ENCODE results near the gene ENTPD2.

The ENTPD2 gene

DNA sequence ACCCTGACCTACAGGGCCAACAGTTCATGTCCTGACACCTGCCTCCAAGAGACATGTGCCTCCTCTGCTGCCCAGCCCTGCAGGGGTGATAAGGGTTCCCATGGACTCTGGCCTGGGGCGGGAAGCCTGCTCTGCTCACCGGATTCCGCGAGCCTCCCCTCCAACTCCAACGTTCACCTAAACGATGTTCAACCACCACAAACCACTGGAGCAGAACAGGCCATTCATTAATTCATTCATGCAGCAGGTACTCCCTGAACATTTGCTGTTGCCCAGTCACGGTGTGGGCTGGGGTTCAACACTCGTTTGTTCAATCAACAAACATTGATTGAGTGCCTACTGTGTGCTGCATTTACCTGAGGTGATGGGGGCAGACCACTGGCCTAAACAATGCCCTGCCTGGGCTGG lies 20.1 kb upstream of the ENTPD2 start:
- no peak for DNase-seq (ENCODE audit: low read depth)
- no peak overlapping the region for H3K4me3 ChIP-seq (ENCODE audit: low read depth, low read length)
- TF ChIP-seq, protein P1, sequence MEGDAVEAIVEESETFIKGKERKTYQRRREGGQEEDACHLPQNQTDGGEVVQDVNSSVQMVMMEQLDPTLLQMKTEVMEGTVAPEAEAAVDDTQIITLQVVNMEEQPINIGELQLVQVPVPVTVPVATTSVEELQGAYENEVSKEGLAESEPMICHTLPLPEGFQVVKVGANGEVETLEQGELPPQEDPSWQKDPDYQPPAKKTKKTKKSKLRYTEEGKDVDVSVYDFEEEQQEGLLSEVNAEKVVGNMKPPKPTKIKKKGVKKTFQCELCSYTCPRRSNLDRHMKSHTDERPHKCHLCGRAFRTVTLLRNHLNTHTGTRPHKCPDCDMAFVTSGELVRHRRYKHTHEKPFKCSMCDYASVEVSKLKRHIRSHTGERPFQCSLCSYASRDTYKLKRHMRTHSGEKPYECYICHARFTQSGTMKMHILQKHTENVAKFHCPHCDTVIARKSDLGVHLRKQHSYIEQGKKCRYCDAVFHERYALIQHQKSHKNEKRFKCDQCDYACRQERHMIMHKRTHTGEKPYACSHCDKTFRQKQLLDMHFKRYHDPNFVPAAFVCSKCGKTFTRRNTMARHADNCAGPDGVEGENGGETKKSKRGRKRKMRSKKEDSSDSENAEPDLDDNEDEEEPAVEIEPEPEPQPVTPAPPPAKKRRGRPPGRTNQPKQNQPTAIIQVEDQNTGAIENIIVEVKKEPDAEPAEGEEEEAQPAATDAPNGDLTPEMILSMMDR (IDR thresholded peaks at IDR 0.05; ENCODE audit: insufficient read depth, low read depth, low read length, missing control alignments), result no peak

DNA sequence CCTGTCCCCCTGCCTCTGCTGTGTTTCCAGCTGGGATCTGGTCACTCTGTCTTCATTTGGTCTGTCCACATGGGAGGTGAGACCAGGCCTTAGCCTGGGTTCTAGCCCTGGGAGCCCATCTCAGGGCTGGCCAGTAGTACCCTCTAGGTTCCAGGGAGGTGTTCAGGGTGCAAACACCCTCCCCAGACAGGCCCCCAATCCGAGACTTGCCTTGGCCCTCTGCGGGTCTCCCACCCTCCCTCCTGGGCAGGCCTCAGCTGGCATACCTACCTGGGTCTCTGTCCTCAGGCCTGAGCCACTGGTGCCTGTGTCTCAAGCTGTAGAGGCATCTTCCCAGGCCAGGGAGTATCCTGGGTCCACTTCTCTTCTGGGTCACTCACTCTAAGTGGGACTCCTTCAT lies 17.4 kb upstream of the ENTPD2 start:
- DNase-seq (ENCODE audit: low read depth), result no peak
- peak overlapping the region; percentile 61 for H3K4me3 ChIP-seq (ENCODE audit: low read depth, low read length)
- TF ChIP-seq, protein P1 (IDR thresholded peaks at IDR 0.05; ENCODE audit: insufficient read depth, low read depth, low read length, missing control alignments), result no peak

DNA sequence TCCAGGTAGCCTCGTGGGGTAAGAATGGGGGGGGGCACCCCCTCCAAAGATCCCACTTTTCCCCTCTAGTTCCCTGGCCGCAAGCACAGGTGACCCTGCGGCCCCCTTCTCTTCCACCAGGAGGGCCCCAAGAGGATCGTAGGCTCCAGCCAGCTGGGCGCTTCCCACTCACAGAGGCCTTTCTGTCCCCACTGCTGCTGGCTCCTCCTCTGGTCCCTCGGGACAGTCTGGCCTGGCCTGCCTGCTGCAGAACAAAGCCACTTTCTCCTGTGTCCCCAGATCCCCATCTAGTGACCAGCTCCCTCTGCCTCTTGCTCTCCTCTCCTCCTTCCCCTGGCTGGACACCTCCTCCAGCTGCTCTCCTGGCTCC lies 17.0 kb upstream of the ENTPD2 start:
- TF ChIP-seq, protein P1 (IDR thresholded peaks at IDR 0.05; ENCODE audit: insufficient read depth, low read depth, low read length, missing control alignments), result no peak
- no peak for DNase-seq (ENCODE audit: low read depth)
- peak overlapping the region; percentile 61 for H3K4me3 ChIP-seq (ENCODE audit: low read depth, low read length)

DNA sequence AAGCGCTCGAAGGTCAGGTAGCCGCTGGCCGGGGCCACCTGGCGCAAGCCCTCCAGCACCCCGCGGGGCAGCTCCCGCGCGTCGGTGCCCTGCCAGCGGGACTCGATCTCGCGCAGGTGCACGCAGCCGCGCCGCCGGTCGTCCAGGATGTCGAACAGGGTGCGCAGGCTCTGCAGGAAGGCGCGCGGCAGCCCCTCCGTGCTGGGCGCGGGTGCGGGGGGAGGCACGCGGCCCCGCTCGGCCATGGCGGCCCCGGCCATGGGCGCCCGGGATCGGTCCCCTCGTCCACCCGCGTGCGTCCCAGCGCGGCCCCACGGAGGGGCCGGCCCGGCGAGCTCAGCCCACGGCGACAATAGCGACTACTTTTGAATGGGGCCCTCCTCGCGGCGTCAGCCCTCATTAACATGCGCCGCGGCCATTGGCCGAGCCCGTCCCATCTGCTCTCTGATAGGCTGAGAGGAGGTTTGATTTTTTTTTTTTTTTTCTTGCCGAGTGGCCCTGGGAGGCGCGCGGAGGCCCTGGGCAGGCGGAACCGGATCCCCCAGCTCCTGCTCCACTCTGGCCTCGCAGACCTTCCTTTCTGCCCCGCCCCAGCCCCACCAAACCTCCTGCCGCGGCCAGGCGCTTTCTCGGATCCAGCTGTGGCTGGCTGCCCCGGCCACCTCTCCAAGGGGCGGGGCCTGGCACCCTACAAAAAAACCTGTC lies 16.5 kb upstream of the ENTPD2 start, which contains the start of gene SAPCD2:
SAPCD2 (minus strand) TSS at position 357 of the 705 bp plus-strand sequence; CDS start at position 260, 97 bp downstream.
- TF ChIP-seq, protein P1 (IDR thresholded peaks at IDR 0.05; ENCODE audit: insufficient read depth, low read depth, low read length, missing control alignments), result no peak
- peak within 1 kb of the TSS; percentile 61 for H3K4me3 ChIP-seq (ENCODE audit: low read depth, low read length)
- DNase-seq (ENCODE audit: low read depth), result peak; percentile 93

DNA sequence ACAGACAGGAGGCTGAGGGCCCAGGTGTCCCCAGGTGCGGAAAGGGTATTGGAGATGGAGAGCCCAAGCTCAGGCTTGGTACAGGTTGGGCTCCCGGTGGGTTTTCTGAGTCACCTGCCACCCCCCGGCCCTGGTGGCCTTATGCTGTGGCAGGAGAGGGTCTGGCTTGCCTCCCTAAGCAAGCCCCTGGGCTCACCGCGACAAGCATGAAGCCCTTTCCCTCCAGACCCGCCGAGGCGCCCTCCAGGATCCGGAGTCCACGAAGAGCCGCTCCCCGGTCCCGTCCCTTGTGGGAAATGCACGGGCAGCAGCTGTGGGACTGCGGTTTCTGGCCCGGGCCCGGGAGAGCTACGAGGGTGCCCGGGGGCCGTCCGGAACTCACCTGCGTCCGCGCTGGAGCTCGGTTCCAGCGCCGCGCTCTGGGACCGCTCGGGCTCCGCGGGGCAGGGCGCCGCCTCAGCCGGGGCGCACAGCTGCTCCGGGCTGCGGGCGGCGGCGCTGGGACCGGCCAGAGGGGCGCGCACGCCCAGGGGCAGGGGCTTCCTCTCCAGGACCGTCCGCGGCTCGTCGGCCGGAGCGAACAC lies 15.7 kb upstream of the ENTPD2 start:
- DNase-seq (ENCODE audit: low read depth), result no peak
- TF ChIP-seq, protein P1 (IDR thresholded peaks at IDR 0.05; ENCODE audit: insufficient read depth, low read depth, low read length, missing control alignments), result no peak
- H3K4me3 ChIP-seq (ENCODE audit: low read depth, low read length), result peak overlapping the region; percentile 61

DNA sequence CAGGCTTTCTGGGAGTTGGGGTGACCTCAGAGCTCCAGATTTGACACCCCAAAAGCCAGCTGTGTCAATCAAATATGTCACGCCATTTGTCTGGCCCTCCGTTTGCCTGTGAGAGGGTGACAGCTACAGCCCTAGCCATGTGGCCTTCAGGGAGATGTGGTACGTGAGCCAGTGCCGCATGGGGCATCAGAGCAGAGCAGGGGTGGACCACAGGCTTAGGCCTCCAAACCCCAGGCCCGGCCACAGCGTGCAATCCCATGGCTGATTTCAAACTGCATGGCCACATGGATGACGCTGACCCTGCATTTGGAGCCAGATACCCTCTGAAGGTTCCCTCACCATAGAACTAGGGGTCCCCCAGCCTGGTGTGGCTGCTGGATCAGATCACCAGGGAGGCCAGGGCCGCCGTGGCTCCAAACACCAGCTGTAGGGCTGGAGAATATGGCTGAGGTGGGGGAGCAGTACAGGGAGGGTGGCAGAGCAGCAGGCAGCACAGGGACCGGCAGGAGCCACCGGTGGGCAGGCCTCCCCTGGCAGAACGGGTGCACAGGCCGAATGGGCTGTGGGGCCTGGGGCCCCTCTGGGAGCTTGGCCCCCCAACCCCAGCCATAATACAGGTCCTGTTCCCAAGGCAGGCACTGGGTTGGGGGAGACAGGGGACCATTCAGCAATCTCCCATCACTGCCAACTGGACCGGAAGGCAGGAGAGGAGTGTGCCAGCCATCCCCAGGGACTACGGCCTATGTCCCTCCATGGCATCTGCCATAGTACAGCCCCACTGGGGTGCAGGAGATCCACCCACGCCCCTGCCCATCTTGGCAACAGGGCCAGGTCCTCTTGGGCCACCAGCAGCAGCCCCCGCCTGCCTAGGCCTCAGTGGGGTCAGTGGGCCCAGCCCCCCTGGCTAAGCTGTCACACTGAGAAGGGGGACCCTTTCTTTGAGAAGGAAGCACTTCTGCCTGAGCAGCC lies 15.0 kb upstream of the ENTPD2 start:
- TF ChIP-seq, protein P1 (IDR thresholded peaks at IDR 0.05; ENCODE audit: insufficient read depth, low read depth, low read length, missing control alignments), result no peak
- H3K4me3 ChIP-seq (ENCODE audit: low read depth, low read length), result peak overlapping the region; percentile 61
- no peak for DNase-seq (ENCODE audit: low read depth)

All from GM12865 (cell line).